ENCODE measurements around the gene RANBP17. TPM values are rescaled to one million over a fixed set of nuclear protein-coding genes. Genes with fewer than 3 reads are reported as not detected.
"Not testable (repeated sequence)": the region's sequence is repeated elsewhere in the genome, so short reads cannot be mapped to it uniquely, and the experiment has no call there.

Gene RANBP17
- total RNA-seq, 4 donors from 2014 or later, result 9.8 to 20.8 (median 10.3) TPM

DNA sequence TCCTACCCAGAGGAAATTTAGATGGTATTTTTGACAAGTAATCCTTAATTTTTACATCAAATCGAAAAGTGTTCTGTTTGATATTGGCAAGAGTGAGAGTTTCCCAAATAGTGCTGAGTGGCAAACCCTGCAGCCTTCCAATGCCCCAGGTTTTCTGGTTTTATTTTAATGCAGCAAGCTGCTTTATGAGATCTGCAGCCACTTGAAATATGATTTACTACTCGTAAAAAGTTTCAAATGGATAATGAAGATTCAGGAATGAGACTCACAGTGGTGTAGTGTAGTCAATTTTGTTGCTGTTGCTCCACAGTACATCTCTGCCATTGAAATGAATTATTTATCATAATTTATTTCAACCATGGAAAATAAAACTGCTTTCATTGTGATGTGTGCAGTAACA is 423.6 kb downstream of the RANBP17 start:
- H3K36me3 ChIP-seq, result no peaks in the 10 kb centered on the region
- no peaks in the 10 kb centered on the region for H3K27me3 ChIP-seq
- TF ChIP-seq, protein P1, sequence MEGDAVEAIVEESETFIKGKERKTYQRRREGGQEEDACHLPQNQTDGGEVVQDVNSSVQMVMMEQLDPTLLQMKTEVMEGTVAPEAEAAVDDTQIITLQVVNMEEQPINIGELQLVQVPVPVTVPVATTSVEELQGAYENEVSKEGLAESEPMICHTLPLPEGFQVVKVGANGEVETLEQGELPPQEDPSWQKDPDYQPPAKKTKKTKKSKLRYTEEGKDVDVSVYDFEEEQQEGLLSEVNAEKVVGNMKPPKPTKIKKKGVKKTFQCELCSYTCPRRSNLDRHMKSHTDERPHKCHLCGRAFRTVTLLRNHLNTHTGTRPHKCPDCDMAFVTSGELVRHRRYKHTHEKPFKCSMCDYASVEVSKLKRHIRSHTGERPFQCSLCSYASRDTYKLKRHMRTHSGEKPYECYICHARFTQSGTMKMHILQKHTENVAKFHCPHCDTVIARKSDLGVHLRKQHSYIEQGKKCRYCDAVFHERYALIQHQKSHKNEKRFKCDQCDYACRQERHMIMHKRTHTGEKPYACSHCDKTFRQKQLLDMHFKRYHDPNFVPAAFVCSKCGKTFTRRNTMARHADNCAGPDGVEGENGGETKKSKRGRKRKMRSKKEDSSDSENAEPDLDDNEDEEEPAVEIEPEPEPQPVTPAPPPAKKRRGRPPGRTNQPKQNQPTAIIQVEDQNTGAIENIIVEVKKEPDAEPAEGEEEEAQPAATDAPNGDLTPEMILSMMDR (IDR thresholded peaks at IDR 0.05), result no peak
- TF ChIP-seq POLR2A (IDR thresholded peaks at IDR 0.05), result no peak
- DNase-seq, result no peak
- H3K9me3 ChIP-seq, result no peaks in the 10 kb centered on the region
- H3K4me3 ChIP-seq, result no peak overlapping the region
- H3K27ac ChIP-seq, result no peak overlapping the region
- no peaks in the 10 kb centered on the region for H3K4me1 ChIP-seq

DNA sequence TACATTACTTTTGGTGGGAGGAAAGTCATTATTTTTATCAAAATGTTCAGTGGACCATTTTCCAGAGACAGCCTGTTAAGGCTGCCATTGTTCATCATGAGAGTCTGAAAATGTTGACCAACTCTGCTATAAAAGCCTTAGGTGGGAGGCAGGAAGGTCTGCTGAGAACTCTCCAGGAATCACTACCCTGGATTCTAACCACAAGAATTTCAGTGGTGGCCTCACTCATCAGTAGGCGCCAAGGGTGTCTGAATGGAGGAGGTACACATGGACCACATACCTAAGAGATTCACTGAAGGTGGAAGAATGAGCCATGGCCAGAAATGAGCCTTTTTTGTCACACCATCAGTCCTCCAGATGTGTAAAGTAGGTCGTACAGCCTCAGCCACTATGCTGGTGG is 426.2 kb downstream of the RANBP17 start:
- Histone ChIP-seq H3K4me1 (no peaks in the 10 kb centered on the region), H3K4me3 (no peak overlapping the region), H3K36me3 (no peaks in the 10 kb centered on the region), H3K27ac (no peak overlapping the region), H3K27me3 (no peaks in the 10 kb centered on the region), H3K9me3 (no peaks in the 10 kb centered on the region)
- TF ChIP-seq POLR2A (IDR thresholded peaks at IDR 0.05), result no peak
- TF ChIP-seq, protein P1 (IDR thresholded peaks at IDR 0.05), result no peak
- DNase-seq, result no peak

DNA sequence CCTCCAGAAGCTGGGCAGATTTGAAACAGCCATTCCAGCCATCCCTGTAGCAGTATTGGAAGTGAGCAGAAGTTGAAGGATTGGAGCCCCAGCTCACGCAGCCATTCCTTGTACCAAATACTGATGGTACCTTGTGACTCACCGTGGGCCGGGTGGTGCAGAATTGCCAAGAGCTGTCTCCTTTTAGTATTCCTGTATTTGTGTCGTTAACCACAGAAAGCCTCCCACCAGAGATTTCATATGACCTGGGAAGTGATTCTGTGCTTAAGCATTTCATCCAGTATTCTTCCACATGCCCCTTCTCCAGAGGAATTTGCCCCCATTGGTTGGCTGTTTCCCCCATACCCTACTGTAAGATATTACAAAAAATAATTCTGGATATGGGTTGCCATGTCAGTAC is 429.6 kb downstream of the RANBP17 start:
- Histone ChIP-seq H3K27me3 (no peaks in the 10 kb centered on the region), H3K9me3 (no peaks in the 10 kb centered on the region), H3K4me3 (no peak overlapping the region), H3K36me3 (no peaks in the 10 kb centered on the region), H3K4me1 (no peaks in the 10 kb centered on the region), H3K27ac (no peak overlapping the region)
- no peak for DNase-seq
- TF ChIP-seq, protein P1 (IDR thresholded peaks at IDR 0.05), result no peak
- TF ChIP-seq POLR2A (IDR thresholded peaks at IDR 0.05), result no peak

DNA sequence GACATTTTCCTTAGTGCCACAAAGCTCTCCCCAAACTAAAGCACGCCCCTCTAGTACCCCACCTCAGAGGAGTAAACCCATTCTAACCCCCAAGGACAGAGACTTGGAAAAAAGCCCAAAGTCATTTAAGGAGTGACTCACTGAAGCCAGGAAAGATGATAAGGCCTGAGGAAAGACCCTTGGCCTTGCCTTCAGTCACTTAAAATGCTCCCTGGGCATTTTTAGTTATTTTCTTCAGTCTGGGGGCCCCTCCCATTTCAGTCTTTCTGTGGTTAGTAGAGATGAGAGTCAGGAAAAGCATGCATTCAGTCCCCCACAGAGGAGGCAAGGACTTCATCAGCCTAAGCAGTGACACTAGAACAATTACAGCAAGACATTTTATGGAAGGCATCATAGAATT is 433.5 kb downstream of the RANBP17 start:
- H3K9me3 ChIP-seq, result no peaks in the 10 kb centered on the region
- no peak for DNase-seq
- H3K27ac ChIP-seq, result no peak overlapping the region

DNA sequence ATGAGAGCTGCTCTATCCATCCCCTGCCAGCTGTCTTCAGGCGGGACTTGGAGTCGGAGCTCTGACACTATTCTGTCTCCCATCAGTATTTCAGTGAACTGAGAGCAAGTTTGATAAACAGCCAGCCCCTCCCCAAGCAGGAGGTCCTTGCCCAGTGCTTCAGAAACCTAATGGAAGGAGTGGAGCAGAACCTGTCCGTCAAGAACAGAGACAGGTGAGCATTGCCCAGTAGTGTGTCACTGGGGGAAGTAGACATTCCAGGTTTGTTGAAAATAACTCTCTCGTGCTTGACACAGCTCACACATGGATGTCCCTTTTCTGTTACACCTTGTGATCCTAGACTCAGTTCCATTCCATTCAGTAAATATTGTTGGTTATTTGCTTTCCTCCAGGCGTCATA is 434.0 kb downstream of the RANBP17 start:
- DNase-seq, result no peak
- Histone ChIP-seq H3K4me1 (no peaks in the 10 kb centered on the region), H3K36me3 (no peaks in the 10 kb centered on the region), H3K9me3 (no peaks in the 10 kb centered on the region), H3K27ac (no peak overlapping the region), H3K4me3 (no peak overlapping the region), H3K27me3 (no peaks in the 10 kb centered on the region)
- TF ChIP-seq POLR2A (IDR thresholded peaks at IDR 0.05), result no peak
- TF ChIP-seq, protein P1 (IDR thresholded peaks at IDR 0.05), result no peak

More for the DNA sequence above, 433.5 kb downstream of the RANBP17 start:
- TF ChIP-seq, protein P1 (IDR thresholded peaks at IDR 0.05), result no peak
- TF ChIP-seq POLR2A (IDR thresholded peaks at IDR 0.05), result no peak
- H3K4me3 ChIP-seq, result no peak overlapping the region
- no peaks in the 10 kb centered on the region for H3K27me3 ChIP-seq
- no peaks in the 10 kb centered on the region for H3K36me3 ChIP-seq
- no peaks in the 10 kb centered on the region for H3K4me1 ChIP-seq

DNA sequence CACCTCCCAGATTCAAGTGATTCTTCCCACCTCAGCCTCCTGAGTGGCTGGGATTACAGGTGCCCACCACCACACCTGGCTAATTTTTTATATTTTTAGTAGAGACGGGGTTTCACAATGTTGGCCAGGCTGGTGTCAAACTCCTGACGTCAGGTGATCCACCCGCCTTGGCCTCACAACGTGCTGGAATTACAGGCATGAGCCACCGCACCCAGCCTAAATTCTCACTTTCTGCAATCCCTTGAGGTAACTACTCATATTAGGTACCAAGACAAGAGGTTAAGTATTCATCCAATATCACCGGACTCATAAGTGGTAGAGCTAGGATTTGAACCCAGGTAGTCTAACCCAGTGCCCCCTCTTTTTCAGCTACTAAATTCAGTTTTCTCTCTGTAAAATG is 436.1 kb downstream of the RANBP17 start:
- H3K4me1 ChIP-seq, result not testable (repeated sequence)

More for the DNA sequence above, 436.1 kb downstream of the RANBP17 start:
- not testable (repeated sequence) for H3K27ac ChIP-seq, H3K36me3 ChIP-seq, DNase-seq, H3K27me3 ChIP-seq, H3K4me3 ChIP-seq, H3K9me3 ChIP-seq
